GM23338 (cell line): ENCODE measurements around the gene MSH2. TPM values are rescaled to one million over a fixed set of nuclear protein-coding genes. Genes with fewer than 3 reads are reported as not detected.

Experiments used
- ATAC-seq: fragments of 200-7000 bp; cut with Tn5 transposase; 3 replicates; pipeline ENCODE4 v1.9.1; 2020
- DNase-seq: peaks from one replicate; pipeline ENCODE4 v3.0.0-alpha.2; 2015; ENCODE audit warnings: low spot score
- H2AFZ ChIP-seq: fragments of 200-600 bp; sonication (generic); 2 replicates; pipeline ENCODE4 v1.8.0; 2016; ENCODE audit warnings: antibody characterized with exemption, mild to moderate bottlenecking, moderate library complexity
- H3F3A ChIP-seq: fragments of 200-600 bp; sonication (generic); replicated peaks from 2 replicates; pipeline ENCODE4 v1.8.0; 2017; ENCODE audit warnings: antibody characterized with exemption, mixed run types, low read depth
- H3K27ac ChIP-seq: fragments of 200-600 bp; sonication (generic); 2 replicates; pipeline ENCODE4 v1.6.1; 2016; ENCODE audit warnings: low read depth
- H3K27me3 ChIP-seq: fragments of 200-600 bp; sonication (generic); 2 replicates; pipeline ENCODE4 v1.8.0; 2016; ENCODE audit warnings: mild to moderate bottlenecking, mixed run types, moderate library complexity; ENCODE audit not compliant: insufficient read depth
- H3K36me3 ChIP-seq: fragments of 200-600 bp; sonication (generic); 2 replicates; pipeline ENCODE4 v1.8.0; 2016; ENCODE audit warnings: mild to moderate bottlenecking; ENCODE audit not compliant: insufficient read depth
- H3K4me1 ChIP-seq: fragments of 200-600 bp; sonication (generic); 2 replicates; pipeline ENCODE4 v1.8.0; 2016; ENCODE audit warnings: mild to moderate bottlenecking, moderate library complexity; ENCODE audit not compliant: insufficient read depth
- H3K4me2 ChIP-seq: fragments of 200-600 bp; sonication (generic); 2 replicates; pipeline ENCODE4 v1.7.1; 2017; ENCODE audit warnings: mixed run types
- H3K4me3 ChIP-seq: fragments of 200-600 bp; sonication (generic); 2 replicates; pipeline ENCODE4 v1.6.1; 2016; ENCODE audit warnings: mixed run types
- H3K79me2 ChIP-seq: fragments of 200-600 bp; sonication (generic); replicated peaks from 2 replicates; pipeline ENCODE4 v1.8.0; 2017; ENCODE audit warnings: mild to moderate bottlenecking; ENCODE audit not compliant: insufficient read depth
- H3K9me2 ChIP-seq: fragments of 200-600 bp; sonication (generic); 2 replicates; pipeline ENCODE4 v1.8.0; 2017; ENCODE audit not compliant: insufficient read depth
- H4K20me1 ChIP-seq: fragments of 200-600 bp; sonication (generic); replicated peaks from 2 replicates; pipeline ENCODE4 v1.8.0; 2017; ENCODE audit warnings: mild to moderate bottlenecking; ENCODE audit not compliant: insufficient read depth
- H3K27ac Mint-ChIP-seq: 2 replicates; pipeline ENCODE4 v1.8.0; 2020; ENCODE audit warnings: inconsistent platforms, mild to moderate bottlenecking, moderate library complexity, mixed read lengths
- H3K27me3 Mint-ChIP-seq: 3 replicates; pipeline ENCODE4 v1.8.0; 2022; ENCODE audit warnings: low read depth, mild to moderate bottlenecking, moderate library complexity, mixed read lengths, inconsistent platforms; ENCODE audit not compliant: insufficient read depth, poor library complexity
- H3K36me3 Mint-ChIP-seq: 3 replicates; pipeline ENCODE4 v1.8.0; 2021; ENCODE audit warnings: low read depth, mild to moderate bottlenecking, inconsistent platforms, moderate library complexity, mixed read lengths
- H3K4me1 Mint-ChIP-seq: 3 replicates; pipeline ENCODE4 v1.8.0; 2020; ENCODE audit warnings: mild to moderate bottlenecking, inconsistent platforms, mixed read lengths
- H3K4me3 Mint-ChIP-seq: 3 replicates; pipeline ENCODE4 v1.8.0; 2021; ENCODE audit warnings: moderate library complexity, mild to moderate bottlenecking, inconsistent platforms, mixed read lengths
- H3K9me3 Mint-ChIP-seq: 3 replicates; pipeline ENCODE4 v1.8.0; 2020; ENCODE audit warnings: moderate library complexity, mild to moderate bottlenecking, inconsistent platforms, mixed read lengths
- CREB1 ChIP-seq: fragments of 250-450 bp; sonication (Bioruptor Pico); IDR thresholded peaks from 2 replicates; pipeline ENCODE4 v1.5.0; 2020; ENCODE audit warnings: low read depth, mild to moderate bottlenecking, moderate library complexity
- CTCF ChIP-seq, 2 experiments: fragments of 200-600 bp in 1 of 2; sonication (generic) in 1 of 2; conservative IDR thresholded peaks; 2 replicates each; pipeline versions ENCODE4 v1.5.1 to v1.6.1; 2016 to 2017; ENCODE audit warnings: antibody characterized with exemption in 2 of 2, low read depth in 2 of 2, mild to moderate bottlenecking in 2 of 2, moderate library complexity in 1 of 2
- EZH2phosphoT487 ChIP-seq: fragments of 200-600 bp; sonication (generic); IDR thresholded peaks from one replicate; pipeline ENCODE4 v1.8.1; 2018; ENCODE audit warnings: antibody characterized with exemption; ENCODE audit not compliant: unreplicated experiment
- NANOG ChIP-seq: IDR thresholded peaks from 2 replicates; pipeline ENCODE4 v1.6.1; 2016; ENCODE audit warnings: antibody characterized with exemption, borderline replicate concordance
- POLR2AphosphoS5 ChIP-seq: IDR thresholded peaks from 2 replicates; pipeline ENCODE4 v1.6.1; 2016; ENCODE audit warnings: antibody characterized with exemption, low read depth
- STAT1 ChIP-seq: IDR thresholded peaks from one replicate; pipeline ENCODE4 v1.6.1; 2016; ENCODE audit warnings: antibody characterized with exemption; ENCODE audit not compliant: unreplicated experiment
- ZNF331 ChIP-seq: fragments of 250-450 bp; sonication (Bioruptor Pico); IDR thresholded peaks from 2 replicates; pipeline ENCODE4 v1.5.0; 2020; ENCODE audit warnings: low read depth, mild to moderate bottlenecking, moderate library complexity
- ZNF462 ChIP-seq: fragments of 250-450 bp; sonication (Bioruptor Pico); IDR thresholded peaks from 2 replicates; pipeline ENCODE4 v1.5.0; 2020; ENCODE audit warnings: mild to moderate bottlenecking, moderate library complexity
- polyA plus RNA-seq: library from polyadenylated mRNA; unstranded; fragments of >200 nt; fragmentation: Nextera tagmentation; extraction: Ambion mirVana; gene quantifications from 2 replicates; pipeline ENCODE4 v1.2.1, GENCODE V29; 2016
- total RNA-seq: library from RNA; depleted of rRNA; stranded (reverse); fragments of >200 nt; shearing (Covaris generic); gene quantifications from 2 replicates; pipeline ENCODE4 v1.2.3, GENCODE V29; 2014

The MSH2 gene
- total and polyA plus RNA-seq, 2 experiments from 2014 or later, result 156 to 249 TPM

- peaks cover 29% of the 10 kb centered on the region for H3K27me3 ChIP-seq
- H3K36me3 Mint-ChIP-seq, result no peaks in the 10 kb centered on the region; the same call in 2 of the 3 replicates
- no peaks in the 10 kb centered on the region for H3K79me2 ChIP-seq
- H3K27ac Mint-ChIP-seq, result no peak overlapping the region
- no peak overlapping the region for H3K27ac ChIP-seq
- H2AFZ ChIP-seq, result peak overlapping the region; percentile 92; the same call in 1 of the 2 replicates
- H3F3A ChIP-seq, result peaks cover 10% of the 10 kb centered on the region; the same call in 1 of the 2 replicates
- no peaks in the 10 kb centered on the region; the same call in 2 of the 3 replicates for H3K9me3 Mint-ChIP-seq
- peaks cover 25% of the 10 kb centered on the region for H3K27me3 Mint-ChIP-seq
- H4K20me1 ChIP-seq, result no peaks in the 10 kb centered on the region
- DNase-seq (peak; percentile 84), ATAC-seq (peak; percentile 76)
- H3K9me2 ChIP-seq, result no peaks in the 10 kb centered on the region
- H3K4me3 Mint-ChIP-seq, result peak overlapping the region; percentile 71
- no peaks in the 10 kb centered on the region for H3K36me3 ChIP-seq
- peaks cover 18% of the 10 kb centered on the region for H3K4me1 ChIP-seq
- TF ChIP-seq ZNF462 (CRISPR knock-in tag) (no peak), POLR2AphosphoS5 (no peak), ZNF331 (no peak), EZH2phosphoT487 (no peak), CTCF (conservative IDR thresholded peaks at IDR 0.05; ENCODE audit: low read depth in 2 of 2) (peak in 1 of 2 experiments; percentile 56; a peak in 3 of 4 replicates), CREB1 (CRISPR knock-in tag) (peak; percentile 54), STAT1 (no peak), NANOG (no peak)
- H3K4me2 ChIP-seq, result peak overlapping the region; percentile 87
- peak overlapping the region; percentile 61 for H3K4me3 ChIP-seq
- H3K4me1 Mint-ChIP-seq, result peaks cover 30% of the 10 kb centered on the region
These were observed 118.1 kb downstream of the MSH2 start for GRCh38 chr2:47520825-47521665.
